ENCODE data around the gene CPVL. TPM values are rescaled to one million over a fixed set of nuclear protein-coding genes. Genes with fewer than 3 reads are reported as not detected.

The CPVL gene
- total RNA-seq, 2 experiments from 2014 or later = not detected

DNA sequence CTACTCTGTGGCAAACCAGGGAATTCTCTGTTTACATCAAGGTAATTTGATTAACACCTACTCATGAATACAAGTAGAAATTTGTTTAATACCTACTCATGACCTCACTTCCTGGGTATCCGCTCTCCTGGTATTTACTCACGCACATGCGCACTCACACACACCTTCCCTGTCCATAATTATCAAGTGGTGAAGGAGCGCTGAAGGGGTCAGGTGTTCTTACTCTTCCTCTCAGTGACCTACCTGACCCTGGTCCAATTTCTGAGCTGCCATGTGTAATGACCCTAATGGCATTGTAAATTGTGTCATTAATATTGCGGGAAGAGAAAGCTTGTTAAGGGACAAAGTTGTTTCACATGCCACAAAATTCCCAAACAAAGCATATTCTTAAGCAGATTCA, 146.9 kb downstream of the CPVL start:
- Mint-ChIP-seq H3K4me3 (no peak overlapping the region), H3K27ac (no peak overlapping the region), H3K4me1 (ENCODE audit: low read depth) (no peaks in the 10 kb centered on the region), H3K36me3 (ENCODE audit: low read depth) (no peaks in the 10 kb centered on the region), H3K9me3 (no peaks in the 10 kb centered on the region), H3K27me3 (peaks cover 5% of the 10 kb centered on the region)
- intact Hi-C loops (cut with micrococcal nuclease) = no loop called here
- POLR2A ChIA-PET = no interaction called here
- TF ChIP-seq, protein P1, sequence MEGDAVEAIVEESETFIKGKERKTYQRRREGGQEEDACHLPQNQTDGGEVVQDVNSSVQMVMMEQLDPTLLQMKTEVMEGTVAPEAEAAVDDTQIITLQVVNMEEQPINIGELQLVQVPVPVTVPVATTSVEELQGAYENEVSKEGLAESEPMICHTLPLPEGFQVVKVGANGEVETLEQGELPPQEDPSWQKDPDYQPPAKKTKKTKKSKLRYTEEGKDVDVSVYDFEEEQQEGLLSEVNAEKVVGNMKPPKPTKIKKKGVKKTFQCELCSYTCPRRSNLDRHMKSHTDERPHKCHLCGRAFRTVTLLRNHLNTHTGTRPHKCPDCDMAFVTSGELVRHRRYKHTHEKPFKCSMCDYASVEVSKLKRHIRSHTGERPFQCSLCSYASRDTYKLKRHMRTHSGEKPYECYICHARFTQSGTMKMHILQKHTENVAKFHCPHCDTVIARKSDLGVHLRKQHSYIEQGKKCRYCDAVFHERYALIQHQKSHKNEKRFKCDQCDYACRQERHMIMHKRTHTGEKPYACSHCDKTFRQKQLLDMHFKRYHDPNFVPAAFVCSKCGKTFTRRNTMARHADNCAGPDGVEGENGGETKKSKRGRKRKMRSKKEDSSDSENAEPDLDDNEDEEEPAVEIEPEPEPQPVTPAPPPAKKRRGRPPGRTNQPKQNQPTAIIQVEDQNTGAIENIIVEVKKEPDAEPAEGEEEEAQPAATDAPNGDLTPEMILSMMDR (IDR thresholded peaks at IDR 0.05) = no peak
- DNase-seq (no peak), ATAC-seq (no peak)
- CTCF ChIA-PET = no interaction called here

DNA sequence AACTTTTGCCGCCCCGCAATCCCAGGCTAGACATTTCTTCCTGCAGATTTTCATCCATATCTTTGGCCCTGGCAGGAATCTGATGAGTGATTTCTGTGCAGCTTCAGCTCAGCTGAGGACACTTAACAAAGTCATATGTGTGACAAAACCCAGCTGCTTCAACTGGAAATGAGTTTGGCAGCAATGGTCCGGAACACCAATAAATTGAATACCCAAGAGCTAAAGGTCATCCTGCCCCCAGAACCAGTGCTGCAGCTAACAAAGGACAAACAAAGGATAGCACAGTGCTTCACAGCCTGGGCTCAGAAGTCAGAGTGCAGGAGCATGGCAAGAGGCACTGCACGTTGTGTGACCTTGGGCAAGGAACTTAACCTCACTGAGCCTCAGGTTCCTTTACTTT, 148.2 kb downstream of the CPVL start:
- ChIA-PET POLR2A (no interaction called here), CTCF (interaction anchor here (0.6 to 1.3 kb wide), 4 partner anchors 71 to 159 kb away, joined by 3 to 5 read pairs (median 3); no protein-coding TSS in a partner anchor)
- H3K9me3 Mint-ChIP-seq = no peaks in the 10 kb centered on the region

GRCh38 chr7:28996836-28997235, 149.5 kb downstream of the CPVL start:
- ATAC-seq = no peak
- Mint-ChIP-seq H3K27me3 (peaks cover 6% of the 10 kb centered on the region), H3K36me3 (ENCODE audit: low read depth) (no peaks in the 10 kb centered on the region), H3K9me3 (no peaks in the 10 kb centered on the region), H3K4me1 (ENCODE audit: low read depth) (no peaks in the 10 kb centered on the region), H3K4me3 (no peak overlapping the region), H3K27ac (no peak overlapping the region)
- ChIA-PET CTCF (interaction anchor here (1.1 to 1.3 kb wide), 2 partner anchors 71 to 110 kb away, joined by 3 to 5 read pairs; no protein-coding TSS in a partner anchor), POLR2A (no interaction called here)
- TF ChIP-seq, protein P1 (IDR thresholded peaks at IDR 0.05) = no peak
- no peak for DNase-seq
- intact Hi-C loops (cut with micrococcal nuclease) = no loop called here

More for the DNA sequence above, 148.2 kb downstream of the CPVL start:
- H3K4me3 Mint-ChIP-seq = no peak overlapping the region
- no peaks in the 10 kb centered on the region for H3K4me1 Mint-ChIP-seq (ENCODE audit: low read depth)
- no peaks in the 10 kb centered on the region for H3K36me3 Mint-ChIP-seq (ENCODE audit: low read depth)
- peaks cover 5% of the 10 kb centered on the region for H3K27me3 Mint-ChIP-seq
- DNase-seq (no peak), ATAC-seq (no peak)
- intact Hi-C loops (cut with micrococcal nuclease) = no loop called here
- H3K27ac Mint-ChIP-seq = no peak overlapping the region
- TF ChIP-seq, protein P1 (IDR thresholded peaks at IDR 0.05) = no peak

DNA sequence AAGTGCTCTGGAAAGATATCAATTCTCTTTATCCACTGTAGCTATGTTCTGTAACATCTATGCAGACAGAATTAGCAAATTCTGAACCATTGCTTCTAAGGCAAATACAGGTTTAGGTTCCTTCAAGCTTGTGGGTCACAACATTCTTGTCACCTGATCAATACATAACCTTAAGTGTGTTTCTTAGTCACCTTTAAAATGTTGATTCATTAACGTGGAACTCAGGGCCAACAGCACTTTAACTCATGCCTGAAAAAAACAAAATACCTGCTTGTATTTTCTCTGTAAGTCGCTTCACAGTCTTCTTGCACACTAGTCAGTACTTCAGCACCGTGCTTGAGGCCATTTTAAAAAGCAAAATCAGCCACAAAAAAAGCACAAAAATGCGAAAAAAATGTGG, 153.0 kb downstream of the CPVL start:
- no peak overlapping the region for H3K27ac Mint-ChIP-seq
- no peaks in the 10 kb centered on the region for H3K9me3 Mint-ChIP-seq
- DNase-seq = no peak
- CTCF ChIA-PET = no interaction called here
- no peak overlapping the region for H3K4me3 Mint-ChIP-seq
- H3K36me3 Mint-ChIP-seq (ENCODE audit: low read depth) = no peaks in the 10 kb centered on the region
- peaks cover 7% of the 10 kb centered on the region for H3K27me3 Mint-ChIP-seq
- H3K4me1 Mint-ChIP-seq (ENCODE audit: low read depth) = no peaks in the 10 kb centered on the region
- intact Hi-C loops (cut with micrococcal nuclease) = no loop called here
- POLR2A ChIA-PET = no interaction called here
- TF ChIP-seq, protein P1 (IDR thresholded peaks at IDR 0.05) = no peak
- ATAC-seq = no peak

DNA sequence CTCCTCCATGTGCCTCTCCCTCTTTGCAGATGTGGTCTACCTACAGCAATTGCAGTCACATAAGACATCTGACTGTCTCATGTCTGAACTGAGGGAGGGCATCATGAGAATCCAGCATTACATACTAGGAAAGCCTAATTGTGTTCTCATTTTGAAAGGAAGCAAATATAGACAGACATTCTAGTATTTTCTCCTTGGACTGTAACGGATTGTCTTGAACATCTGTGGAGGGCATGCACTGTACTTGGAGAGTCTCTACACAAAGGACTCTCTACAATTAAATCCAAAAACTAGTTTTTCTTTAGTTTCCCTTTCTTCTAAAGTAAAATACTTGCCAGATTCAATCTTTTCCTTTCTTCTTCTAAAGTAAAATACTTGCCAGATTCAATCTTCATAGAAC, 153.5 kb downstream of the CPVL start:
- ChIA-PET CTCF (no interaction called here), POLR2A (no interaction called here)
- H3K27ac Mint-ChIP-seq = no peak overlapping the region
- no peak for ATAC-seq
- no peak for DNase-seq
- intact Hi-C loops (cut with micrococcal nuclease) = no loop called here
- peaks cover 7% of the 10 kb centered on the region for H3K27me3 Mint-ChIP-seq
- no peak overlapping the region for H3K4me3 Mint-ChIP-seq
- no peaks in the 10 kb centered on the region for H3K4me1 Mint-ChIP-seq (ENCODE audit: low read depth)
- TF ChIP-seq, protein P1 (IDR thresholded peaks at IDR 0.05) = no peak
- no peaks in the 10 kb centered on the region for H3K36me3 Mint-ChIP-seq (ENCODE audit: low read depth)
- no peaks in the 10 kb centered on the region for H3K9me3 Mint-ChIP-seq

Data from activated CD8-positive, alpha-beta T cell treated with anti-CD3 and anti-CD28 coated beads for 36 hours (primary cell).